ENCODE measurements around the gene RGS3.

DNA sequence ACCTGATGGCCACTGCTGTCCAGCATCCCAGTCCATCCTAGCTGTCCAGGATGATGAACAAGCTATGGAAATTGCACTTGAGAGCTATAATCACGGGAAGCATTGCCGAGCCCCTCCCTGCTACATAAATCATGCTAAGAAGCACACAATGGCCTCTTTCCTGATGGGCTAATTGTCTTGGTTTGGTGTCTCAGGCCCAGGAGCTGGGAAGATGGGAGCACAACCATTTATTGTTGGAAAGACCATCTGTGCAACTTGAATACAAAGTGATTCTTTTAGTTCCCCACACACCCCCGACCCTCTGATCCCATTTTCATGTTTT, 80.4 kb downstream of the RGS3 start:
- TF ChIP-seq, protein P1, sequence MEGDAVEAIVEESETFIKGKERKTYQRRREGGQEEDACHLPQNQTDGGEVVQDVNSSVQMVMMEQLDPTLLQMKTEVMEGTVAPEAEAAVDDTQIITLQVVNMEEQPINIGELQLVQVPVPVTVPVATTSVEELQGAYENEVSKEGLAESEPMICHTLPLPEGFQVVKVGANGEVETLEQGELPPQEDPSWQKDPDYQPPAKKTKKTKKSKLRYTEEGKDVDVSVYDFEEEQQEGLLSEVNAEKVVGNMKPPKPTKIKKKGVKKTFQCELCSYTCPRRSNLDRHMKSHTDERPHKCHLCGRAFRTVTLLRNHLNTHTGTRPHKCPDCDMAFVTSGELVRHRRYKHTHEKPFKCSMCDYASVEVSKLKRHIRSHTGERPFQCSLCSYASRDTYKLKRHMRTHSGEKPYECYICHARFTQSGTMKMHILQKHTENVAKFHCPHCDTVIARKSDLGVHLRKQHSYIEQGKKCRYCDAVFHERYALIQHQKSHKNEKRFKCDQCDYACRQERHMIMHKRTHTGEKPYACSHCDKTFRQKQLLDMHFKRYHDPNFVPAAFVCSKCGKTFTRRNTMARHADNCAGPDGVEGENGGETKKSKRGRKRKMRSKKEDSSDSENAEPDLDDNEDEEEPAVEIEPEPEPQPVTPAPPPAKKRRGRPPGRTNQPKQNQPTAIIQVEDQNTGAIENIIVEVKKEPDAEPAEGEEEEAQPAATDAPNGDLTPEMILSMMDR (IDR thresholded peaks at IDR 0.05), result no peak
- TF ChIP-seq POLR2A (IDR thresholded peaks at IDR 0.05), result no peak
